HG03066 (cell line): Measurements from ENCODE around the gene KRT2.

ENCODE experiments used
- ATAC-seq: cut with Tn5 transposase; IDR thresholded peaks from one replicate; pipeline ENCODE4 v1.9.1; 2021; ENCODE audit warnings: low read depth; ENCODE audit not compliant: unreplicated experiment

KRT2 gene

GRCh38 chr12:52667931-52668330 is 15.9 kb upstream of the KRT2 start:
- no peak for ATAC-seq

GRCh38 chr12:52667509-52667908 is 15.5 kb upstream of the KRT2 start:
- ATAC-seq: no peak

GRCh38 chr12:52666471-52666870 is 14.5 kb upstream of the KRT2 start:
- no peak for ATAC-seq

GRCh38 chr12:52663420-52663819 is 11.4 kb upstream of the KRT2 start:
- ATAC-seq: no peak

- ATAC-seq: no peak
Observed at GRCh38 chr12:52662918-52663229, 10.9 kb upstream of the KRT2 start.

- ATAC-seq: no peak
Observed at GRCh38 chr12:52662093-52662917, 10.3 kb upstream of the KRT2 start.

GRCh38 chr12:52661668-52662067 is 9.7 kb upstream of the KRT2 start:
- no peak for ATAC-seq

GRCh38 chr12:52660934-52661499 is 9.0 kb upstream of the KRT2 start:
- no peak for ATAC-seq

- no peak for ATAC-seq
Observed at GRCh38 chr12:52659951-52660350, 7.9 kb upstream of the KRT2 start.

GRCh38 chr12:52659395-52659794 is 7.4 kb upstream of the KRT2 start:
- no peak for ATAC-seq

GRCh38 chr12:52658196-52658595 is 6.2 kb upstream of the KRT2 start:
- no peak for ATAC-seq

- no peak for ATAC-seq
Observed at GRCh38 chr12:52657250-52657902, 5.4 kb upstream of the KRT2 start.

- no peak for ATAC-seq
Observed at GRCh38 chr12:52656616-52657015, 4.6 kb upstream of the KRT2 start.

- ATAC-seq: no peak
Observed at GRCh38 chr12:52655720-52656124, 3.7 kb upstream of the KRT2 start.

- no peak for ATAC-seq
Observed at GRCh38 chr12:52655251-52655650, 3.2 kb upstream of the KRT2 start.

GRCh38 chr12:52650520-52651081 is 1.4 kb downstream of the KRT2 start:
- no peak for ATAC-seq

GRCh38 chr12:52649066-52649465 is 2.9 kb downstream of the KRT2 start:
- ATAC-seq: no peak

- ATAC-seq: no peak
Observed at GRCh38 chr12:52648012-52648550, 3.9 kb downstream of the KRT2 start.

GRCh38 chr12:52647601-52648000 is 4.4 kb downstream of the KRT2 start:
- no peak for ATAC-seq

GRCh38 chr12:52646613-52647012 is 5.4 kb downstream of the KRT2 start:
- ATAC-seq: no peak

GRCh38 chr12:52645982-52646381 is 6.0 kb downstream of the KRT2 start:
- no peak for ATAC-seq
